A673 (cell line): ENCODE data around the gene POLR1E. TPM values are rescaled to one million over a fixed set of nuclear protein-coding genes. Genes with fewer than 3 reads are reported as not detected.

ENCODE experiments used
- BruUV-seq: library from RNA; stranded (reverse); fragments of 400-500 nt; replicated peaks from 2 replicates; lab custom pipeline; 2021; lab: Mats Ljungman, UMichigan
- CTCF ChIA-PET: fragments of 300-600 bp; sonication (Branson Sonifier 250); formaldehyde crosslinking; loops from one replicate; lab custom pipeline; 2022; ENCODE audit warnings: antibody characterized with exemption; lab: Charles Lee
- POLR2A ChIA-PET: fragments of 300-600 bp; sonication (Branson Sonifier 250); formaldehyde crosslinking; loops from one replicate; lab custom pipeline; 2022; ENCODE audit warnings: antibody characterized with exemption; ENCODE audit not compliant: low non-redundant PET; lab: Charles Lee
- DNase-seq: peaks from one replicate; pipeline ENCODE4 v3.0.0-alpha.2; 2015; ENCODE audit warnings: low spot score
- H3K27ac ChIP-seq: fragments of 200-600 bp; sonication (generic); 2 replicates; pipeline ENCODE4 v1.5.1; 2016; ENCODE audit warnings: mixed run types, low read depth, mild to moderate bottlenecking, mixed read lengths, antibody characterized with exemption, low read length; ENCODE audit not compliant: poor library complexity, severe bottlenecking
- H3K27me3 ChIP-seq: fragments of 200-600 bp; sonication (generic); replicated peaks from 2 replicates; pipeline ENCODE4 v1.6.1; 2017; ENCODE audit warnings: mixed run types, low read depth, mild to moderate bottlenecking, mixed read lengths, antibody characterized with exemption, low read length; ENCODE audit not compliant: insufficient read depth, poor library complexity
- H3K36me3 ChIP-seq: fragments of 200-600 bp; sonication (generic); 2 replicates; pipeline ENCODE4 v1.6.1; 2016; ENCODE audit warnings: mixed run types, mild to moderate bottlenecking, mixed read lengths, antibody characterized with exemption, low read length; ENCODE audit not compliant: insufficient read depth, poor library complexity, severe bottlenecking
- H3K4me1 ChIP-seq: fragments of 200-600 bp; sonication (generic); 2 replicates; pipeline ENCODE4 v1.6.1; 2017; ENCODE audit warnings: mixed run types, mild to moderate bottlenecking, mixed read lengths, antibody characterized with exemption, low read length; ENCODE audit not compliant: insufficient read depth, poor library complexity, severe bottlenecking
- H3K4me3 ChIP-seq: fragments of 200-600 bp; sonication (generic); 2 replicates; pipeline ENCODE4 v1.5.1; 2016; ENCODE audit warnings: low read depth, mixed run types, mild to moderate bottlenecking, mixed read lengths, low read length; ENCODE audit not compliant: poor library complexity, severe bottlenecking
- H3K9me3 ChIP-seq: fragments of 200-600 bp; sonication (generic); 2 replicates; pipeline ENCODE4 v1.6.1; 2016; ENCODE audit warnings: mixed run types, low read depth, mild to moderate bottlenecking, mixed read lengths, antibody characterized with exemption, low read length; ENCODE audit not compliant: poor library complexity, severe bottlenecking
- CTCF ChIP-seq: fragments of 300-800, 200-600 bp; sonication (generic); conservative IDR thresholded peaks from 2 replicates; pipeline ENCODE4 v1.5.1; 2017; ENCODE audit warnings: low read depth, mild to moderate bottlenecking, antibody characterized with exemption, low read length, moderate library complexity, mixed read lengths
- EZH2 ChIP-seq: fragments of 200-600 bp; sonication (generic); IDR thresholded peaks from 2 replicates; pipeline ENCODE4 v1.6.1; 2017; ENCODE audit warnings: borderline replicate concordance, low read depth, mild to moderate bottlenecking, mixed read lengths, antibody characterized with exemption, low read length; ENCODE audit not compliant: poor library complexity, severe bottlenecking
- intact Hi-C: fragments of 100-400 bp; cut with micrococcal nuclease; formaldehyde crosslinking; loops from one replicate; pipeline ENCODE4 v1.10.0; 2022; ENCODE audit not compliant: unreplicated experiment
- total RNA-seq: library from RNA; stranded (reverse); gene quantifications from 2 replicates; pipeline ENCODE4 v1.2.3, GENCODE V29; 2021

The POLR1E gene
- total RNA-seq, 1 experiment from 2014 or later: 68.8 TPM

GRCh38 chr9:37486256-37486615, 488 bp downstream of the POLR1E start:
- Histone ChIP-seq H3K27ac (peak overlapping the region; percentile 83), H3K36me3 (peaks cover 42% of the 10 kb centered on the region), H3K27me3 (no peaks in the 10 kb centered on the region), H3K4me3 (peak overlapping the region; percentile 76), H3K4me1 (peaks cover 21% of the 10 kb centered on the region), H3K9me3 (no peaks in the 10 kb centered on the region)
- no TSS peak for BruUV-seq
- no peak for TF ChIP-seq CTCF
- no peak for TF ChIP-seq EZH2
- intact Hi-C loops: loop anchor here (10.0 kb wide), 3 partner anchors 99 to 919 kb away; no protein-coding TSS in a partner anchor
- DNase-seq: no peak
- CTCF ChIA-PET: no interaction called here
- POLR2A ChIA-PET: no interaction called here

- CTCF ChIA-PET: no interaction called here
- BruUV-seq: TSS peak; percentile 39
- H3K9me3 ChIP-seq: no peaks in the 10 kb centered on the region
- H3K4me3 ChIP-seq: peak overlapping the region; percentile 76
- POLR2A ChIA-PET: interaction anchor here (0.6 kb wide), 1 partner anchor 37 kb away, joined by 5 read pairs; no protein-coding TSS in a partner anchor
- H3K27ac ChIP-seq: peak overlapping the region; percentile 83
- TF ChIP-seq EZH2 (no peak), CTCF (no peak)
- peaks cover 15% of the 10 kb centered on the region for H3K4me1 ChIP-seq
- peak; percentile 32 for DNase-seq
- intact Hi-C loops: loop anchor here (10.0 kb wide), 3 partner anchors 98 to 918 kb away; no protein-coding TSS in a partner anchor
- peaks cover 43% of the 10 kb centered on the region for H3K36me3 ChIP-seq
- H3K27me3 ChIP-seq: no peaks in the 10 kb centered on the region
Observed at GRCh38 chr9:37486616-37487548, 1.1 kb downstream of the POLR1E start.

- no peak for DNase-seq
- peaks cover 7% of the 10 kb centered on the region for H3K4me1 ChIP-seq
- H3K4me3 ChIP-seq: no peak overlapping the region
- no peak for TF ChIP-seq EZH2
- no peak for TF ChIP-seq CTCF
- H3K9me3 ChIP-seq: no peaks in the 10 kb centered on the region
- BruUV-seq: no TSS peak
- ChIA-PET POLR2A (no interaction called here), CTCF (no interaction called here)
- no peak overlapping the region for H3K27ac ChIP-seq
- intact Hi-C loops: no loop called here
- H3K27me3 ChIP-seq: no peaks in the 10 kb centered on the region
- peaks cover 88% of the 10 kb centered on the region for H3K36me3 ChIP-seq
Observed at GRCh38 chr9:37491939-37492338, 6.2 kb downstream of the POLR1E start.
